ENCODE measurements around the gene ERBB3. TPM values are rescaled to one million over a fixed set of nuclear protein-coding genes. Genes with fewer than 3 reads are reported as not detected.
A peak's percentile ranks its signal among the peaks of the same experiment; 100 is the strongest.
"Not testable (repeated sequence)": the region's sequence is repeated elsewhere in the genome, so short reads cannot be mapped to it uniquely, and the experiment has no call there.

The ERBB3 gene
- total RNA-seq, 1 donor from 2014 or later, result 3.8 TPM

GRCh38 chr12:56046027-56046780, 33.8 kb upstream of the ERBB3 start:
- peaks cover 29% of the 10 kb centered on the region for H3K36me3 ChIP-seq (ENCODE audit: insufficient read depth, low read length)
- TF ChIP-seq CTCF (IDR thresholded peaks at IDR 0.05; ENCODE audit: insufficient read depth, low read depth, low read length) (no peak), EZH2 (IDR thresholded peaks at IDR 0.05; ENCODE audit: insufficient read depth, low read length) (no peak)
- Mint-ChIP-seq H3K36me3 (ENCODE audit: low read depth, unreplicated experiment) (peaks cover 2% of the 10 kb centered on the region), H3K27me3 (ENCODE audit: low read depth, unreplicated experiment) (no peaks in the 10 kb centered on the region), H3K27ac (ENCODE audit: unreplicated experiment) (peak overlapping the region; percentile 9), H3K4me1 (ENCODE audit: low read depth, unreplicated experiment) (peaks cover 13% of the 10 kb centered on the region), H3K4me3 (ENCODE audit: unreplicated experiment) (no peak overlapping the region), H3K9me3 (ENCODE audit: unreplicated experiment) (no peaks in the 10 kb centered on the region)
- no peak overlapping the region for H3K4me3 ChIP-seq (ENCODE audit: insufficient read depth, low read depth, low read length)
- no peak for FAIRE-seq
- peak overlapping the region; percentile 66 for H3K9ac ChIP-seq (ENCODE audit: low read length)
- no peaks in the 10 kb centered on the region for H3K27me3 ChIP-seq (ENCODE audit: insufficient read depth, low read length)
- no peak overlapping the region for H2AFZ ChIP-seq (ENCODE audit: low read depth, low read length)
- DNase-seq (ENCODE audit: low read depth), result no peak
- H3K9me3 ChIP-seq (ENCODE audit: insufficient read depth, low read depth, low read length), result no peaks in the 10 kb centered on the region
- peaks cover 18% of the 10 kb centered on the region for H3K4me1 ChIP-seq (ENCODE audit: insufficient read depth, low read length)
- peaks cover 40% of the 10 kb centered on the region for H4K20me1 ChIP-seq (ENCODE audit: insufficient read depth, low read length)
- H3K4me2 ChIP-seq (ENCODE audit: low read length), result no peak overlapping the region
- peaks cover 30% of the 10 kb centered on the region for H3K79me2 ChIP-seq (ENCODE audit: insufficient read depth, low read length)
- H3K27ac ChIP-seq (ENCODE audit: low read depth, low read length), result peak overlapping the region; percentile 51

GRCh38 chr12:56053407-56053893, 26.5 kb upstream of the ERBB3 start:
- Histone ChIP-seq H3K4me3 (ENCODE audit: insufficient read depth, low read depth, low read length) (no peak overlapping the region), H3K4me2 (ENCODE audit: low read length) (no peak overlapping the region), H3K36me3 (ENCODE audit: insufficient read depth, low read length) (no peaks in the 10 kb centered on the region), H3K27ac (ENCODE audit: low read depth, low read length) (no peak overlapping the region), H3K9ac (ENCODE audit: low read length) (no peak overlapping the region), H2AFZ (ENCODE audit: low read depth, low read length) (no peak overlapping the region), H4K20me1 (ENCODE audit: insufficient read depth, low read length) (no peaks in the 10 kb centered on the region), H3K4me1 (ENCODE audit: insufficient read depth, low read length) (peaks cover 3% of the 10 kb centered on the region), H3K9me3 (ENCODE audit: insufficient read depth, low read depth, low read length) (no peaks in the 10 kb centered on the region), H3K27me3 (ENCODE audit: insufficient read depth, low read length) (no peaks in the 10 kb centered on the region), H3K79me2 (ENCODE audit: insufficient read depth, low read length) (no peaks in the 10 kb centered on the region)
- H3K4me3 Mint-ChIP-seq (ENCODE audit: unreplicated experiment), result no peak overlapping the region
- DNase-seq (ENCODE audit: low read depth) (no peak), FAIRE-seq (no peak)
- H3K9me3 Mint-ChIP-seq (ENCODE audit: unreplicated experiment), result no peaks in the 10 kb centered on the region
- no peak for TF ChIP-seq CTCF (IDR thresholded peaks at IDR 0.05; ENCODE audit: insufficient read depth, low read depth, low read length)
- no peak for TF ChIP-seq EZH2 (IDR thresholded peaks at IDR 0.05; ENCODE audit: insufficient read depth, low read length)
- no peaks in the 10 kb centered on the region for H3K27me3 Mint-ChIP-seq (ENCODE audit: low read depth, unreplicated experiment)
- H3K36me3 Mint-ChIP-seq (ENCODE audit: low read depth, unreplicated experiment), result no peaks in the 10 kb centered on the region
- no peaks in the 10 kb centered on the region for H3K4me1 Mint-ChIP-seq (ENCODE audit: low read depth, unreplicated experiment)
- no peak overlapping the region for H3K27ac Mint-ChIP-seq (ENCODE audit: unreplicated experiment)

- H3K4me2 ChIP-seq (ENCODE audit: low read length); H3K9ac ChIP-seq (ENCODE audit: low read length); H3K9me3 ChIP-seq (ENCODE audit: insufficient read depth, low read depth, low read length); H3K4me1 ChIP-seq (ENCODE audit: insufficient read depth, low read length); H3K36me3 ChIP-seq (ENCODE audit: insufficient read depth, low read length); H3K27ac Mint-ChIP-seq (ENCODE audit: unreplicated experiment); H3K79me2 ChIP-seq (ENCODE audit: insufficient read depth, low read length); H3K36me3 Mint-ChIP-seq (ENCODE audit: low read depth, unreplicated experiment); H3K4me1 Mint-ChIP-seq (ENCODE audit: low read depth, unreplicated experiment); H3K9me3 Mint-ChIP-seq (ENCODE audit: unreplicated experiment); H3K27ac ChIP-seq (ENCODE audit: low read depth, low read length); FAIRE-seq; H3K27me3 Mint-ChIP-seq (ENCODE audit: low read depth, unreplicated experiment); H3K27me3 ChIP-seq (ENCODE audit: insufficient read depth, low read length); H2AFZ ChIP-seq (ENCODE audit: low read depth, low read length); H4K20me1 ChIP-seq (ENCODE audit: insufficient read depth, low read length); H3K4me3 ChIP-seq (ENCODE audit: insufficient read depth, low read depth, low read length); H3K4me3 Mint-ChIP-seq (ENCODE audit: unreplicated experiment): not testable (repeated sequence)
- peak; percentile 64 for DNase-seq (ENCODE audit: low read depth)
These were observed 20.0 kb upstream of the ERBB3 start for GRCh38 chr12:56059964-56060363.
